HTERT RPE-1 (cell line): ENCODE data around the gene ZC3HAV1.
"Not testable (repeated sequence)": the region's sequence is repeated elsewhere in the genome, so short reads cannot be mapped to it uniquely, and the experiment has no call there.

Experiments
- in situ Hi-C: fragments of 300-500 bp; cut with MboI; formaldehyde crosslinking; loops from 4 replicates; pipeline ENCODE4 v1.14.3; 2020; ENCODE audit warnings: low sequenced_read_pairs

The ZC3HAV1 gene

GRCh38 chr7:139109188-139109982, at the start of gene ZC3HAV1:
Gene ZC3HAV1, minus strand, starts transcription at chr7:139109720. Its CDS starts 389 bp downstream, at chr7:139109331.
- in situ Hi-C loops = no loop called here

DNA sequence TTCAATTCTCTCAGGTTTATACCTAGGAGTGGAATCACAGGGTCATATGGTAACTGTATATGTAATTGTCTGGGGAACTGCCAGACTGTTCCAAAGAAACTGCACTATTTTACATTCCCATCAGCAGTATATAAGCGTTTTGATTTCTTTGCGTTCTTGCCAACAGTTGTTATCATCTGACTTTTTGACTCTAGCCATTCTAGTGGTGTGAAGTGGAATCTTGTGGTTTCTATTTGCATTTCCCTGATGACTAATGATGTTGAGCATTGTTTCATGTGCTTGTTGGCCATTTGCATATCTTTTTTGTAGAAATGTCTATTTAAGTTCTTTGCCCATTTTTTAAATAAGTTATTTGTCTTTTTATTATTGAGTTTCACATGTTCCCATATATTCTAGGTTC, 44.3 kb upstream of the ZC3HAV1 start:
- in situ Hi-C loops = no loop called here

- in situ Hi-C loops = no loop called here
Measured at GRCh38 chr7:139152149-139152548, 42.6 kb upstream of the ZC3HAV1 start.

DNA sequence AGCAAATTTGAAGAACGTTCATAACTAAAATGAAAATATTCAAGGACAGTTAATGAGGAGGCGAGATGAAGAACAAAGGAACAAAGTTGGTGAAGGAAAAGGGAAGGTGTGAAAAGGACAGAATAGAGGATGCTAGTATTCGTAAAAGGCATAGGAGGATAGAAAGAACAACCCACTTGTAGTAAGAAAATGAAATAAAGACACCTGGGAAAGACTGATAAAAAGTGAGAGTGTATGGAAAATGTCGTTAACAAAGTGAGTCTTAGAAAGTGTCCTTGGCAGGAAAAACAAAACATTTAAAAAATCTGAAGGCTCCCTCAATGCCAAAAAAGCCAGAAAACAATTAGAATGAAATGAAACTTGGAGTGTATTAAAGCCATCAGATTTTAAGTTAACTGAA, 29.6 kb upstream of the ZC3HAV1 start:
- in situ Hi-C loops = no loop called here

GRCh38 chr7:139133335-139134139, 24.0 kb upstream of the ZC3HAV1 start:
- in situ Hi-C loops = no loop called here

- in situ Hi-C loops = no loop called here
Measured at GRCh38 chr7:139132887-139133286, 23.4 kb upstream of the ZC3HAV1 start.

GRCh38 chr7:139131601-139132041, 22.1 kb upstream of the ZC3HAV1 start:
- in situ Hi-C loops = no loop called here

DNA sequence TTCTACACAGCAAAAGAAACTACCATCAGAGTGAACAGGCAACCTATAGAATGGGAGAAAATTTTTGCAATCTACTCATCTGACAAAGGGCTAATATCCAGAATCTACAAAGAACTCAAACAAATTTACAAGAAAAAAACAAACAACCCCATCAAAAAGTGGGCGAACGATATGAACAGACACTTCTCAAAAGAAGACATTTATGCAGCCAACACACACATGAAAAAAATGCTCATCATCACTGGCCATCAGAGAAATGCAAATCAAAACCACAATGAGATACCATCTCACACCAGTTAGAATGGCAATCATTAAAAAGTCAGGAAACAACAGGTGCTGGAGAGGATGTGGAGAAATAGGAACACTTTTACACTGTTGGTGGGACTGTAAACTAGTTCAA, 20.3 kb upstream of the ZC3HAV1 start:
- in situ Hi-C loops = not testable (repeated sequence)

GRCh38 chr7:139127648-139128047, 18.1 kb upstream of the ZC3HAV1 start:
- in situ Hi-C loops = no loop called here

- in situ Hi-C loops = no loop called here
Measured at GRCh38 chr7:139125657-139126056, 16.1 kb upstream of the ZC3HAV1 start.

GRCh38 chr7:139124995-139125394, 15.5 kb upstream of the ZC3HAV1 start:
- in situ Hi-C loops = not testable (repeated sequence)

GRCh38 chr7:139124084-139124914, 14.8 kb upstream of the ZC3HAV1 start:
- in situ Hi-C loops = no loop called here

GRCh38 chr7:139119486-139119849, 9.9 kb upstream of the ZC3HAV1 start:
- in situ Hi-C loops = no loop called here

GRCh38 chr7:139118805-139119485, 9.4 kb upstream of the ZC3HAV1 start:
- in situ Hi-C loops = no loop called here

GRCh38 chr7:139118234-139118804, 8.8 kb upstream of the ZC3HAV1 start:
- in situ Hi-C loops = no loop called here

DNA sequence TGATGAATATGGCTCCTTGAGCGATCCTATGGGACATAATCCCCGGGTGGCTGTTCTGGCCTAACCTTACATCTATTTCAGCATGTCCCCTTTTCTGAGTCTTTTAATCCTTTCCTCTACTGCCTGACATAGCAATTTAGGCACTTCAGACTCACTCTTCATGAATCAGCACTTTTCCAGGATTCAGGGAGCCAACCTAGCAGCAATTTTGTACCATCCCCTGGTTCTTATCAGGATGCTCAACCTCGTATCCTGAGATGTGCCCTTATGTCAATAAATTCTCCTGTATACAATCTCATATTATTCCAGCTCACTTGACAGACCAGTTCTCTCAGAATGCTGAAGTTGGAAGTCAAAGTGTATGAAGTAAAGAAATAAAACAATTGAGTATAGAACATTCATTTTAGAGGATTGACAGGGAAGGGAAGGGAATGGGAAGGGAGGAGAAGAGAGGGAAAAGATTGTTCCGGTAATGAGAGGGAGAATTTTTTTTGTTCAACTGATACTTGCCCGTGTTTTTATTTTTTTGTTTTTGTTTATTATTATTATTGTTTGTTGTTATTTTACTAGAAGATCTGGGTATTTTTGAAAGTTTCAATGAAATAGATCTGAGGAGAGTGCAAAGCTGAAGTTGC, 8.2 kb upstream of the ZC3HAV1 start:
- in situ Hi-C loops = no loop called here

DNA sequence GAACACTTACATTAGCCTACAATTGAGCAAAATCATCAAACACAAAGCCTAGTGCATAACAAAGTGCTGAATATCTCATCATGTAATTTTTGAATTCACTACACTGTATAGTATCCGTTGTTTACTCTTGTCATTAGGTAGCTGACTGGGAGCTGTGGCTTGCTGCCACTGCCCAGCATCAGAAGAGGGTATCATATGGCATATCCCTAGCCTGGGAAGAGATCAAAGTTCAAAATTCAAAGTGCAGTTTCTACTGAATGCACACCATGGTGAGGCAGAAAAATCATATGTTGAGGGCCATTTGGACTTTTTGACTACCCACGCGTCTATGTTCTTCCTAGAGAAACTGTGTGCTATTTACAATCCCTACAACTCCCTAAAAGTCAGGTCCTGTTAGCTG, 7.5 kb upstream of the ZC3HAV1 start:
- in situ Hi-C loops = no loop called here

DNA sequence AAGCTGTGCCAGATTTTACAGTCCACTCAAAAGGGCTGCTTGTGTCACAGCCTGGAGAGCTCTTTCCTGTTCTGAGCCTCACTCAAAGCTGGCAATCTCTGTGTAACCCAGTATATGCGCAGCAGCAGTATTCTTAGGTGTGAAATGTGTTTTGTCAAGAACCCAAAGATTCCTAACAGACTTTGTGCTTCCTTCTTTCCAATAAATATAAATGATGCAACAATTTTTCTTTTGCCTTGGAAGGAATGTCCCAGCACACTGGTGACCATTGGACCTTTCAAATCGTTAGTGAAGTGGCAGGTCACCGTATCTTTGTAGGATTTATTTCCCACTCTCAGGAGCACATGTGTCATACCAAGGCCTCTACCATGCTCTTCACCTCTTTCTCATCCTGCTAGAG, 5.6 kb upstream of the ZC3HAV1 start:
- in situ Hi-C loops = no loop called here

DNA sequence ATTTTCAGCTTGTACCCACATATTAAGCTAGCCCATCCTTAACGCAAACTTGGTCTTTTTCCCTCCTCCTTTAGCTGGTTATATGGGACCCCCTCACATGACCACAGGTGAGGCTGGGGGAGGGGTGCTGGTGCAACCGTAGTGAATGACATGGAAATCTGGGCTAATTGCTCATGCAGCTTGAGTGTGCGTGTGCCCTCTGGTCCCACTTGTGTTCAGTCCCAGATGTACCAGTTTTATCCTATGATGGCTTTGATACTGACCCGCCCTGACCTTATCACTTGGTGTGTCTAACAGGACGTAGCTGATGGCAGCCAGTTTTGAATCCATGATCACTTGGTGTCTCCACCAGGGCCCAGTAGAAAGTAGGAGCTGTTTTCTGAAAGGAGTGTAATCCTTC, 5.1 kb upstream of the ZC3HAV1 start:
- in situ Hi-C loops = no loop called here

GRCh38 chr7:139114018-139114417, 4.5 kb upstream of the ZC3HAV1 start:
- in situ Hi-C loops = no loop called here
